AG09309 (cell line): ENCODE data around the gene PHF2.

Source experiments
- DNase-seq: peaks from one replicate; pipeline ENCODE4 v3.0.0-alpha.2; 2010; ENCODE audit warnings: low read depth
- H3K4me3 ChIP-seq: 2 replicates; pipeline ENCODE4 v1.5.1; 2011; ENCODE audit warnings: mild to moderate bottlenecking, low read depth, low read length, moderate library complexity; ENCODE audit not compliant: control insufficient read depth
- TF ChIP-seq, protein P1 (sequence below): IDR thresholded peaks from 2 replicates; pipeline ENCODE4 v1.5.1; 2011; ENCODE audit warnings: mild to moderate bottlenecking, low read depth, low read length, inconsistent platforms; ENCODE audit not compliant: insufficient read depth, control insufficient read depth; ENCODE audit errors: missing control alignments

Gene PHF2

GRCh38 chr9:93620881-93621820 lies 44.8 kb downstream of the PHF2 start:
- TF ChIP-seq, protein P1, sequence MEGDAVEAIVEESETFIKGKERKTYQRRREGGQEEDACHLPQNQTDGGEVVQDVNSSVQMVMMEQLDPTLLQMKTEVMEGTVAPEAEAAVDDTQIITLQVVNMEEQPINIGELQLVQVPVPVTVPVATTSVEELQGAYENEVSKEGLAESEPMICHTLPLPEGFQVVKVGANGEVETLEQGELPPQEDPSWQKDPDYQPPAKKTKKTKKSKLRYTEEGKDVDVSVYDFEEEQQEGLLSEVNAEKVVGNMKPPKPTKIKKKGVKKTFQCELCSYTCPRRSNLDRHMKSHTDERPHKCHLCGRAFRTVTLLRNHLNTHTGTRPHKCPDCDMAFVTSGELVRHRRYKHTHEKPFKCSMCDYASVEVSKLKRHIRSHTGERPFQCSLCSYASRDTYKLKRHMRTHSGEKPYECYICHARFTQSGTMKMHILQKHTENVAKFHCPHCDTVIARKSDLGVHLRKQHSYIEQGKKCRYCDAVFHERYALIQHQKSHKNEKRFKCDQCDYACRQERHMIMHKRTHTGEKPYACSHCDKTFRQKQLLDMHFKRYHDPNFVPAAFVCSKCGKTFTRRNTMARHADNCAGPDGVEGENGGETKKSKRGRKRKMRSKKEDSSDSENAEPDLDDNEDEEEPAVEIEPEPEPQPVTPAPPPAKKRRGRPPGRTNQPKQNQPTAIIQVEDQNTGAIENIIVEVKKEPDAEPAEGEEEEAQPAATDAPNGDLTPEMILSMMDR = no peak
- H3K4me3 ChIP-seq = no peak overlapping the region
- DNase-seq = no peak

GRCh38 chr9:93621922-93622321 lies 45.5 kb downstream of the PHF2 start:
- DNase-seq = no peak
- TF ChIP-seq, protein P1 = no peak
- H3K4me3 ChIP-seq = no peak overlapping the region

- H3K4me3 ChIP-seq = no peak overlapping the region
- no peak for DNase-seq
- TF ChIP-seq, protein P1 = no peak
Measured at GRCh38 chr9:93622691-93623090, 46.3 kb downstream of the PHF2 start.

- TF ChIP-seq, protein P1 = no peak
Measured at GRCh38 chr9:93623753-93624152, 47.4 kb downstream of the PHF2 start.

GRCh38 chr9:93624431-93624834 lies 48.0 kb downstream of the PHF2 start:
- H3K4me3 ChIP-seq = no peak overlapping the region
- DNase-seq = no peak
- TF ChIP-seq, protein P1 = no peak

More at GRCh38 chr9:93623753-93624152, 47.4 kb downstream of the PHF2 start:
- no peak for DNase-seq
- H3K4me3 ChIP-seq = no peak overlapping the region

DNA sequence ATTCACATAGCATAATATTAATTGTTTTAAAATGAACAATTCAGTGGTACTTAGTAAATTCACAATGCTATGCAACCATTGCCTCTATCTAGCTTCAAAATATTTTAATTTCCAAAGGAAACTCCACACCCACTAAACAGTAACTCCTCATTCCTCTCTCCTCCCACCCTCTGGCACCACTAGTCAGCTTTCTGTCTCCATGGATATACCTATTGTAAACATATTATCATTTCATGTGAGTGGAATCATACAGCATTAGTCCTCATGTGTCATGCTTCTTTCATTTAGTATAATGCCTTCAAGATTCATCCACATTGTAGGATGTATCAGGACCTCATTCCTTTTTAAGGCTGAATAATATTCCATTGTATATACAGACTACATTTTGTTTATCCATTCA lies 48.6 kb downstream of the PHF2 start:
- H3K4me3 ChIP-seq = no peak overlapping the region
- TF ChIP-seq, protein P1 = no peak
- DNase-seq = no peak
